Activated CD4-positive, CD25-positive, alpha-beta regulatory T cell treated with anti-CD3 and anti-CD28 coated beads, Interleukin-2, amount 50 U/mL, for 72 hours (primary cell): ENCODE measurements around the gene CYP2C19.
"Not testable (repeated sequence)": the region's sequence is repeated elsewhere in the genome, so short reads cannot be mapped to it uniquely, and the experiment has no call there.

Experiments used
- DNase-seq: peaks from one replicate; pipeline ENCODE4 v3.0.0; 2021

The CYP2C19 gene

DNA sequence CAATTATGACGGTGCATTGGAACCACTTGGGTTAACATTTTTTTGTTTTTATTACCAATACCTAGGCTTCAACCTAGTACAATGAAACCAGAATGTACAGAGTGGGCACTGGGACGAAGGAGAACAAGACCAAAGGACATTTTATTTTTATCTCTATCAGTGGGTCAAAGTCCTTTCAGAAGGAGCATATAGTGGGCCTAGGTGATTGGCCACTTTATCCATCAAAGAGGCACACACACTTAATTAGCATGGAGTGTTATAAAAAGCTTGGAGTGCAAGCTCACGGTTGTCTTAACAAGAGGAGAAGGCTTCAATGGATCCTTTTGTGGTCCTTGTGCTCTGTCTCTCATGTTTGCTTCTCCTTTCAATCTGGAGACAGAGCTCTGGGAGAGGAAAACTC, at the start of gene CYP2C19:
TSS of gene CYP2C19 (plus strand) at position 289 of the 400 bp plus-strand sequence. CDS start at position 314, 25 bp downstream.
- no peak for DNase-seq

DNA sequence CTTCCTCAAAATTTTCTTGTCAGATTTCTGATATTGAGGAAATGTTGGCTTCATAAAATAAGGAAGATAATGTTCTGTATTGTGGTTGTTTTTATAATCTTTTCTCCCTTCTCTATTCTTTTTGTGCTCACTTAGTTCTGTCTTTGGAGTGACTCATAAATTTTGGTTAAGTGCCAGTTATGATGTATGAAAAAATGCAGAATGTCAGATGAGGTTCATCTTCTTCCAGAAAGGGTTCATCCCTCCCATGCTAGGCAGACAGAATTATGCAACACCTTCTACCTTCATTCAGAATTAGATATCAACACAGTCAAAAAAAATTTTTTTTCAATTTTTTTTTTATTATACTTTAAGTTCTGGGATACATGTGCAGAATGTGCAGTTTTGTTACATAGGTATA, 36.6 kb upstream of the CYP2C19 start:
- no peak for DNase-seq

DNA sequence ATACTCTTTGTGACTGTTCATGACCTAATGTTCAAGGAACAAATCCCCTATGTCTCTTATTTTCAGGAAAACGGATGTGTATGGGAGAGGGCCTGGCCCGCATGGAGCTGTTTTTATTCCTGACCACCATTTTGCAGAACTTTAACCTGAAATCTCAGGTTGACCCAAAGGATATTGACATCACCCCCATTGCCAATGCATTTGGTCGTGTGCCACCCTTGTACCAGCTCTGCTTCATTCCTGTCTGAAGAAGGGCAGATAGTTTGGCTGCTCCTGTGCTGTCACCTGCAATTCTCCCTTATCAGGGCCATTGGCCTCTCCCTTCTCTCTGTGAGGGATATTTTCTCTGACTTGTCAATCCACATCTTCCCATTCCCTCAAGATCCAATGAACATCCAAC, 27.3 kb upstream of the CYP2C19 start:
- DNase-seq, result no peak

DNA sequence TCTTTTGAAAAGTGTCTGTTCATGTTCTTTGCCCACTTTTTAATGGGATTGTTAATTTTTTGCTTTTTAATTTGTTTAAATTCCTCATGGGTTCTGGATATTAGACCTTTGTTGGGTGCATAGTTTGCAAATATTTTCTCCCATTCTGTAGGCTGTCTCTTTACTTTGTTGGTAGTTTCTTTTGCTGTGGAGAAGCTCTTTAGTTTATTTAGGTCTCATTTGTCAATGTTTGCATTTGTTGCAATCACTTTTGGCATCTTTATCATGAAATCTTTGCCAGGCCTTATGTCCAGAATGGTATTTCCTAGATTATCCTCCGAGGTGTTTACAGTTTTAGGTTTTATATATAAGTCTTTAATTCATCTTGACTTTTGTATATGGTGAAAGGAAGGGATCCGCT, 23.9 kb upstream of the CYP2C19 start:
- no peak for DNase-seq

DNA sequence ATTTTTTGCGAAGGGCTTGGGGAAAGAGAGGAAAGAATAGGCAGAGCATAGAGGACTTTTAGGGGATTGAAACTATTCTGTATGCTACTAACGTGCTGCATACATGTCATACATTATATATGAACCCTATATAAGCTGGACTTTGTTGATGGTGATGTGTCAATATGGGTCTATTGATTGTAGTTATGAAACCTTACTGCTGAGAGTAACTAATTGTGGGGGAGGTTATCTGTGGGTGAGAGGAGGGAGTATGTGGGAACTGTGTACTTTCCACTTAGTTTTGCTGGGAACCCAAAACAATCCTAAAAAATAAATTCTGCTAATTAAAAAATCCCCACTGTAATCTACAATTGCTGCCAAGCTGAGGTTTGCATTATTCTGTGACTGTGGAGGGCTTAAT, 15.3 kb upstream of the CYP2C19 start:
- DNase-seq, result no peak

DNA sequence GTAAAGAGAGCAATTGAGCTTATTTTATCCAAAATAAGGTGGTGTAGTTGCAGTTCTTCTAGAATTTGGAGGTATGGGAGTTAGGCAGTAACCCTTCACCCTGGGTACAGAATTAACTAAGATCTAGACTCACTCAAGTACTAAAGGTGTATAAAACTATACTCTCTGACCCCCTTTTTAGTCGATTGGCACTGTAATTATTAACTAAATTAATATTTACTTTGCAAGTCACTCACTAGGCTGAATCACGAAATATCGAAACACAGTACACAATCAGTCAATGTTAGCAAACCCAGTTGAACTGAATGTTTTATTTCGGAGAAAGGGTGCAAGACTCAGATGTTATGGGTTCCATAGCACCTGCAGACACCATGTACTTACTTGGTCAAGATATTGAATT, 14.6 kb upstream of the CYP2C19 start:
- DNase-seq, result no peak

DNA sequence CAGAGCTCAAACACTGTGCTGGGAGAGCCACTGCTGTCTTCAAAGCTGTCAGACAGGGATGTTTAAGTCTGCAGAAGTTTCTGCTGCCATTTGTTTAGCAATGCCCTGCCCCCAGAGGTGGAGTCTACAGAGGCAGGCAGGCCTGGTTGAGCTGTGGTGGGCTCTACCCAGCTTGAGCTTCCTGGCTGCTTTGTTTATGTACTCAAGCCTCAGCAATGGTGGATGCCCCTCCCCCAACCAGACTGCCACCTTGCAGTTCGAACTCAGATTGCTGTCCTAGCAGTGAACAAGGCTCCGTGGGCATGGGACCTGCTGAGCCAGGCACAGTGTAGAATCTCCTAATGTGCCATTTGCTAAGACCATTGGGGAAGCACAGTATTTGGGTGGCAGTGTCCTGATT, 4.6 kb upstream of the CYP2C19 start:
- no peak for DNase-seq

DNA sequence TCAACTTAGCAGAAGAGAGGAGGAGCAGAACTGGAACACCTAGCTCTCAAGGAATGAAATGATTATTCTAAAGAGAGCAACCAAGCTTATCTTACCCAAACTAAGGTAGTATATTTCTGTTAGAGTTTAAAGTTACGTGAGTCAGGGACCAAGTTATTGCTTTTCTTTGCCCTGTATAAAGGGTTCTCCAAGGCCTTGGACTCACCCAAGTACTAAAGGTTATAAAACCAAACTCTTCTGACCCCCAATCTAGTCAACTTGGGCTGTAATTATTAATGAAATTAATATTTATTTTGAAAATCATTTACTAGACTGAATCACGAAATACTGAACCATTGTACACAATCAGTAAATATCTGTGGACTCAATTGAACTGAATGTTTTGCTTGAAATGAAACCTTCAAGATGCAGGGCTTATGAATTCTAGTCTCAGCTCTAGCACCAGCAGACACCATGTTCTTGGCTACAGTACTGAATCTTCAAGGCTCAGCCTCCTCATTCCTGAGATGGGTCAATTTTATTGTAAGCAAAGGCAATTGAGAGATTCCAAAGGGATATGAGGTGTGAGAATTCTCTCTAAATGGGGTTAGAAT, 1.8 kb upstream of the CYP2C19 start:
- no peak for DNase-seq

DNA sequence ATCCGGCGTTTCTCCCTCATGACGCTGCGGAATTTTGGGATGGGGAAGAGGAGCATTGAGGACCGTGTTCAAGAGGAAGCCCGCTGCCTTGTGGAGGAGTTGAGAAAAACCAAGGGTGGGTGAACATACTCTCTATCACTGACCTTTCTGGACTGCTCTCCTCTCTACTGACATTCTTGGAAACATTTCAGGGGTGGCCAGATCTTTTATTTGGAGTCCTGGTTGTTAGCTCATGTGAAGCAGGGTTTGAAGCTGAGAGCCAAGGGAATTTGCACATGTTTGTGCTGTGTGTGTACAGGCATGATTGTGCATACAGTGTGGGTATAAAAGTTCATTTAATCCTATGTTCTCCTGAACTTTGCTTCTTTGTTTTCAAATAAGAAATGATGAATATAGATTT, 12.9 kb downstream of the CYP2C19 start:
- not testable (repeated sequence) for DNase-seq

DNA sequence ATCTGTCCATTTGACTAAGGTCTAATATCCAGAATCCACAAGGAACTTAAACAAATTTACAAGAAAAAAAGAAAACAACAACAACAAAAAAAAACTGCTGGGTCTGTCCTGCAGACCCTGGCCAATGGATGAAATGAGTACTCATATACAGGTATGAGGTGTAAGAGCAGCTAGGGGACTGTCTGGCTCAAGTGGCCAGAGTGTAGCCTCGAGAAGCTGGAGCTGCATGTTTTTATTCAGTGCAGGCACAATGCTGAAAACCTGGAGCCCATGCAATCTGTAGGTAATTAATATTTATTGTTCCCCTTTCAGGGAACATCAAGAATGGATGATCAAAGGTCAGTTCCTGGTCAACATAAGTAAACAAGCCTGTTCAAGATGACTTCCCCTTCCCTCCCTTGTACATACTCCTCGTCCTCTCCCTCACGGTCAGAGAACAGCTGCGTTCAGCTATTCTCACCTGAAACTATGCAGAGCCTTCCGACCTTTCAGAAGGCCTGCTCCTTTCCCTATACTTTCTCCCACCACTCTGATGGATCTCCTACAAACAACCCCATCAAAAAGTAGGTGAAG, 15.5 kb downstream of the CYP2C19 start:
- DNase-seq, result no peak

DNA sequence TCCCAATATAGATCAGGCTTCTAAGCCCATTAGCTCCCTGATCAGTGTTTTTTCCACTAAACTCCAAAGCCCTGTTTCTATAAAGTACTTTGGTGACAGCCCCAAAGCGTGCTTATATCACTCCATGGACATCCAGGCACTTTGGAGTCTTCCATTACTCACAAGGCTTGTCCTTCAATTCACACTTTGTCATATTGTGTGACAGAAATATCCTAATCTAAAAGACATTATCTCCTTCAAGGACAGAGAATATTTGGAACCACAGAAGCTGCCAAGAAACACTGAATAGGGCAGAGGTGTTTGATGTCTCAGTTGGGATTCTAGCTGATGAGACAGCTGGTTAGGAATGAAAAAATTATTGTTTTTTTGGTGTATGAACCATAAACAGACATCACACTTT, 18.4 kb downstream of the CYP2C19 start:
- no peak for DNase-seq

DNA sequence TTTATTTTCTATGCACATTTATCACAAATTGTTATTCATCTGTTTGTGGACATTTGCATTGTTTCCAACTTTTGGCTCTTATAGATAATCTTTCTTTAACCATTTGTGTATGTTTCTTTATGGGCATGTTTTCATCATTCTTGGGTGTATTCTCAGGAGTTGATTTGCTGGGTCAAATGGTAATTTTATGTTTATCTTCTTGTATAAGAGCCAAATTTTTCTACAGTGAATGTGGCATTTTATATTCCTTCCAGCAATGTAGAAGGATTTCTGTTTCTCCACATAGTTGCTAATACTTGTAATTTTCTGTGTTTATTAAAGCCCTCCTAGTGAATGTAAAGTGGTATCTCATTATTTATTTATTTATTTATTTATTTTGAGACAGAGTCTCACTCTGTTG, 21.8 kb downstream of the CYP2C19 start:
- no peak for DNase-seq

DNA sequence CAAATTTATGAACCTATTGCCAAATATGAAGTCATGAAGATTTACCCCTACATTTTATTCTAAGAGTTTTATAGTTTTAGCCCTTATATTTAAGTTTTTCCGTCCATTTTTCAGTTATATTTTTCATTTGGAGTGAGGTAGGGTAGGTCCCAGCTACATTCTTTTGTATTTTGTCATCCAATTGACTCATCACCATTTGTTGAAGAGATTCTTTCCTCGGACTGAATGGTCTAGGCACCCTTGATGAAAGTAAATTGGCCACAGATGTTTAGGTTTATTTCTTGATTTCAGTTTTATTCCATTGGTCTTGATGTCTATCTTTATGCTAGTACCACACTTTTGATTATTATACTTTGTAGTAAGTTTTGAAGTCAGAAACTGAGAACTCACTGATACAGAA, 22.7 kb downstream of the CYP2C19 start:
- no peak for DNase-seq

DNA sequence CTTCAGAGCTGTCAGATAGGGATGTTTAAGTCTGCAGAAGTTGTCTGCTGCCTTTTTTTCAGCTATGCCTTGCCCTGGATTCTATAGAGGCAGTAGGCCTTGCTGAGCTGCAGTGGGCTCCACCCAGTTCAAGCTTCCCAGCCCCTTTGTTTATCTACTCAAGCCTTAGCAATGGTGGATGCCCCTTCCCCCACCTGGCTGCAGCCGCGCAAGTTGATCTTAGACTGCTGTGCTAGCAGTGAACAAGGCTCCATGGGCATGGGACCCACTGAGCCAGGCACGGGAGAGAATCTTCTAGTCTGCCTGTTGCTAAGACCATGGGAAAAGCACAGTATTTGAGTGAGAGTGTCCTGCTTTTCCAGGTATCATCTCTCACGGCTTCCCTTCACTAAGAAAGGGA, 38.1 kb downstream of the CYP2C19 start:
- not testable (repeated sequence) for DNase-seq

DNA sequence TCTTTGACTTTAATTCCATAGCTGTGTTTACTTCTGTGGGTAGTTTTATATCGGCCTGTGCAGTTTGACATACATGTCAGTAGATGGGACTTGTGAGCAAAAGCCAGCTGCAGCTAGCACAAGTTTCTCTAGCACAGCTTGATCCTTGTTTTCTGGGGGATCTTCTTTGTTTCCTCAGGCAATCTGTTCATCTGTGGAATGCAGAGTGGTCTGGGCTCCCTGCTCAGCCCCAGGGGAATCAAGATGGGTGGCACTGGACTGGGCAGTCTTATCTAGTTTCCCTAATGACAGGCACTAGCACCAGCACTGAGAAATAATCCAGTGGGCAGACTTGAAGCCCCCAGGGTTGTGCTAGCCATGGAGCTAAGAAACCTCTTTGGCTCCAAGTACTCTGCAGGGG, 40.8 kb downstream of the CYP2C19 start:
- no peak for DNase-seq

DNA sequence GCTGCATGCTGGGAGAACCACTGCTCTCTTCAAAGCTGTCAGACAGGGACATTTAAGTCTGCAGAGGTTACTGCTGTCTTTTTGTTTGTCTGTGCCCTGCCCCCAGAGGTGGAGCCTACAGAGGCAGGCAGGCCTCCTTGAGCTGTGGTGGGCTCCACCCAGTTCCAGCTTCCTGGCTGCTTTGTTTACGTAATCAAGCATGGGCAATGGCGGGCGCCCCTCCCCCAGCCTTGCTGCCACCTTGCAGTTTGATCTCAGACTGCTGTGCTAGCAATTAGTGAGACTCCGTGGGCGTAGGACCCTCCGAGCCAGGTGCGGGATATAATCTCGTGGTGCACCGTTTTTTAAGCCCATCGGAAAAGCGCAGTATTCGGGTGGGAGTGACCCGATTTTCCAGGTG, 67.5 kb downstream of the CYP2C19 start:
- DNase-seq, result not testable (repeated sequence)

DNA sequence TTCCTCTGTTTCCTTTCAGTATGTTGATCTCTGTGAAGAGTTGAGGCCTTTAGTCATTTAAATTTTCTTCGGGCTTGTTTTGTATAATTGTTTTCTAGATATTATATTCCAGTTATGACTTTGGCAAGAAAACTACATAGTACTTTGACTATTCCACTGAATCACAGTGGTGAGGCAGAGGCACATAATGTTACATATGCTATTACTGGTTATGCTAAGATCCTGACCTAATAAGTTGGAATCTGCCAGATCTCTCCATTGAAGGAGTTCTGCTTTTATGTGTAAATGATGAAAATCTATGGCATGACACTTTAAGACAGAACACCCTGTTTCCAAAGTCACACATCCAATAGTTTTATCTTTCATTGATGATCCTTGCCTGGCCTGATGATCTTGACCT, 83.7 kb downstream of the CYP2C19 start:
- no peak for DNase-seq

DNA sequence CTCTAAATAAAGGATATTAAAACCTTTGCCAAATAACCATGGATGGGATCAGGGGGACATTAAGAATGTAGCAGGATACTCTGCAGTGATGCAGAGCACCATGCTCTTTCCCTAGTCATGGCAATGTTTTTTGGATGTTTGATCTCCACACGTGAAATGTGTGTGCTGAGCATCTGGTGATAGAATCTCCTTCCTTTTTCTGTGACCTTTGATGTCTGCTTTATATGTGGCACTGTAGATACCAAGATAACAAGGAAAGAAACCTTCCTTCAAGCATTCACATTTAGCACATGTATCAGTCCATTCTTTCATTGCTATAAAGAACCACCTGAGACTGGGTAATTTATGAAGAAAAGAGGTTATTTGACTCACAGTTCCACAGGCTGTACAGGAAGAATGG, 88.3 kb downstream of the CYP2C19 start:
- DNase-seq, result no peak

DNA sequence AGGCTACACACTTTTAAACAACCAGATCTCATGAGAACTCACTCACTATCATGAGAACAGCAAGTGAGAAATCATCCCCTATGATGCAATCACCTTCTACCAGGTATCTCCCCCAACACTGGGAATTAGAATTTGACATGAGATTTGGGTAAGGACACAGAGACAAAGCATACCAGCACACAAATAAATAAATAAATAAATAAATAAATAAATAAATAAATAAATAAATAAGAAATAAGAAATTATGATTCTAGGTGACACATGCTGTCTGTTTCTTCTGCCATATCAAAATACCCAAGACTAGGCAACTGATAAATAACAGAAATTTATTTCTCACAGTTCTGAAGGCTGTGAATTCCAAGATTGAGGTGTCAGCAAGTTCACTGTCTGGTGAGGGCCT, 88.8 kb downstream of the CYP2C19 start:
- DNase-seq, result no peak

DNA sequence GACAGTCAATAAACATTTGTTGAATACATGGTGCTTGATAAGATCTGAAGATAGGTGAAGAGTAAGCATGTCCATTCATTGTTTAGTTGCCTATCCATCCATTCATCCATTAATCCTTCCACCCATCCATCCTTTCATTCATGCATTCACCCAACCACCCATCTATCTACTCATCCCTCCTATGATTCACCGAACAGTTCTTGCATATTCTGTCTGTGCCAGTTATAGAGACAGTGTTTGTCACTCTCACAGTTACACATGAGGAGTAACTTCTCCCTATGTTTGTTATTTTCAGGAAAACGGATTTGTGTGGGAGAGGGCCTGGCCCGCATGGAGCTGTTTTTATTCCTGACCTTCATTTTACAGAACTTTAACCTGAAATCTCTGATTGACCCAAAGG, 90.0 kb downstream of the CYP2C19 start:
- no peak for DNase-seq

DNA sequence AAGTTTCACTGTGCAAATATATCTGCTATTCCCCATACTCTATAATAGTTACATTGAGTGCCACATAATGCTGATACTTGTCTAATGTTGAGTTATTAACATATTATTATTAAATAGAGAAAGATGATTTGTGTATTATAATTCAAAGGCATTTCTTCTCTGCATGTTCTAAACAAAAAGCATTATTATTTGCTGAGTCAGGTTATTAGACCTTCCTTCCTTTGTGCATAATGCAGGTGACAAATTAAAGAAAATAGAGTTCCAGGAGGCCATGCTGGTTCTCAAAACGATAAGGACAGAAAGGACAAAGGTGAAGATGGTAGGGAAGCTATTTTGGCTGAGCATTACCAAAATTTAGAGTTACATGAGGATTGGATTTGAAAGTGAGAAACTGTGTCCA, 90.6 kb downstream of the CYP2C19 start:
- DNase-seq, result no peak

DNA sequence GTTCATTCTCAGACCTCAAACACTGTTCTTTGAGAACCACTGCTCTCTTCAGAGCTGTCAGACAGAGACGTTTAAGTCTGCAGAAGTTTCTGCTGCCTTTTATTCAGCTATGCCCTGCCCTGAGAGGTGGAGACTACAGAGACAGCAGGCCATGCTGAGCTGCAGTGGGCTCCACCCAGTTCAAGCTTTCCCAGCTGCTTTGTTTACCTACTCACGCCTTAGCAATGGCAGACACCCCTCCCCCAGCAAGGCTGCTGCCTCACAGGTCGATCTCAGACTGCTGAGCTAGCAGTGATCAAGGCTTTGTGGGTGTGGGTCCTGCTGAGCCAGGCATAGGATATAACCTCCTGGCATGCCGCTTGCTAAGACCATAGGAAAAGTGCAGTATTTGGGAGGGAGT, 95.5 kb downstream of the CYP2C19 start:
- no peak for DNase-seq

DNA sequence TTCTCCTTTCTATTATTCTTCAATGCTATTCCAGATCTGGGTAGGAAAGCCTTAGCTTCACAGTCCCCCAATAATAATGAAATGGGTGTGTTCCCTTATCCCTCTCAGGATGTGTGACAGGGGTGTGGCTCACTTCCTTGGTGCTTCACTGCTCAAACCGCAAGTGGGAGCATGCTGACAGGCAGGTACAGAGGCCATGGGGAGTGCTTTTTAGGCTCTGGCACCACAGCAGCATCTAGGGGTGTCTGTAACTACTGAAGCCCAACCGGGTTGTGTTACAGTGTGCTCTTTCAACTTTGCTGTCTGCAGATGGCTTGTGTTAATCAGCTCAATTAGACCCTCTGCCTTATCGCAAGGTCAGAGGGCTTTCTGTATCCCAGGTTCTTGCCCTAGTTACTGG, 96.6 kb downstream of the CYP2C19 start:
- no peak for DNase-seq

DNA sequence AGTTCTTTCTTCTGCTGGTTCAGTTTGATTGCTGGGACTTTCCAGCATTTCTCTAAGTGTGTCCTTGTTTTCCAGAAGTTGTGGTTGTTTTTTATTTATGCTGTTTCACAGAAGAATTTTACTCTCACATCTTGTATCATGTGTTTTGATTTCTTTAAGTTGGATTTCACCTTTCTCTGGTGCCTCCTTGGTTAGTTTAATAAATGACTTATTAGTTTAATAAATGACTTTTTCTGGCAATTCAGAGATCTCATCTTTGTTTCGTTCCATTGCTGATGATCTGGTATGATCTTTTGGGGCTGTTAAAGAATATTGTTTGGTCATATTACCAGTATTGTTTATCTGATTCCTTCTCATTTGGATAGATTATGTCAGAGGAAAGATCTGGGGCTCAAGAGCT, 116.2 kb downstream of the CYP2C19 start:
- DNase-seq, result no peak

DNA sequence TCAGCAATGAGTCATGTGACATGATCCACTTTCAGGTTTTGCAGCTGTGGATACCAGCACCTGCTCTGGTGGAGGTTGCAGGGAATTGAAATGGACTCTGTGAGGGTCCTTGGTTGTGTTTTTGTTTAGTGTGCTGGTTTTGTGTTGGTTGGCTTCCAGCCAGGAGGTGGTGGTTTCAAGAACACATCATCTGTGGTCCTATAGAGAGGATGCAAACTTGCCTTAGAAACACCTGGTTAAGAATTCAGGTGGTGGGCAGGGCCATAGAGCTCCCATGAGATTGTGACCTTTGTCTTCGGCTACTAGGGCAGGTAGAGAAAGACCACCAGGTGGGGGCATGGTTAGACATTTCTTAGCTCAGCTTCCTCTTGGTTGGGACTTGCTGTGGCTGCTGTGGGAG, 116.7 kb downstream of the CYP2C19 start:
- DNase-seq, result no peak

DNA sequence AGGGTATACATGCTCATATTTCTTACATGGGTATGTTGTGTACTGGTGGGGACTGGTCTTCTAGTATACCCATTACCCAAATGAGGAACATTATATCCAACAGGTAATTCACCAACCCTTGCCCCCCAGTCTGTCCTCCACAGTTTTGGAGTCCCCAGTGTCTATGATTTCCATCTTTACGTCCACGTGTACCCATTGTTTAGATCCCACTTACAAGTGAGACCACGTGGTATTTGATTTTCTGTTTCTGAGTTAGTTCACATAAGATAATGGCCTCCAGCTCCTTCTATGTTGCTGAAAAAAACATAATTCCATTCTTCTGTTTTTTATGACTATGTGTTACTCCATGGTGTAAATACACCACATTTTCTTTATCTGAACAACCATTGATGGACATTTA, 126.6 kb downstream of the CYP2C19 start:
- no peak for DNase-seq
